GM19351 (cell line): ENCODE measurements around the gene ZNF814.
"Not testable (repeated sequence)": the region's sequence is repeated elsewhere in the genome, so short reads cannot be mapped to it uniquely, and the experiment has no call there.

Experiments
- ATAC-seq: cut with Tn5 transposase; IDR thresholded peaks from one replicate; pipeline ENCODE4 v1.9.1; 2021; ENCODE audit warnings: mild to moderate bottlenecking, moderate library complexity; ENCODE audit not compliant: unreplicated experiment

The ZNF814 gene

GRCh38 chr19:57867868-57868492 lies 20.9 kb downstream of the ZNF814 start:
- ATAC-seq, result no peak

GRCh38 chr19:57862351-57862750 lies 26.5 kb downstream of the ZNF814 start:
- not testable (repeated sequence) for ATAC-seq

- not testable (repeated sequence) for ATAC-seq
These were observed 34.7 kb downstream of the ZNF814 start for GRCh38 chr19:57854117-57854516.

GRCh38 chr19:57851812-57852603 lies 36.8 kb downstream of the ZNF814 start:
- ATAC-seq, result not testable (repeated sequence)

- no peak for ATAC-seq
These were observed 38.3 kb downstream of the ZNF814 start for GRCh38 chr19:57850553-57851017.

- peak; percentile 95 for ATAC-seq
These were observed 39.0 kb downstream of the ZNF814 start, which contains the start of gene ZNF587 for GRCh38 chr19:57849666-57850473. Gene ZNF587 (plus strand): TSS chr19:57849859. CDS start chr19:57850039, 180 bp downstream.

- peak; percentile 21 for ATAC-seq
These were observed 39.6 kb downstream of the ZNF814 start for GRCh38 chr19:57849162-57849665.

GRCh38 chr19:57847164-57847563 lies 41.7 kb downstream of the ZNF814 start:
- not testable (repeated sequence) for ATAC-seq

GRCh38 chr19:57841122-57841763 lies 47.6 kb downstream of the ZNF814 start:
- no peak for ATAC-seq

- not testable (repeated sequence) for ATAC-seq
These were observed 50.1 kb downstream of the ZNF814 start for GRCh38 chr19:57838622-57839191.

- not testable (repeated sequence) for ATAC-seq
These were observed 51.8 kb downstream of the ZNF814 start for GRCh38 chr19:57836991-57837390.

- ATAC-seq, result no peak
These were observed 58.7 kb downstream of the ZNF814 start, which contains the start of gene ZNF587B for GRCh38 chr19:57830071-57830602. Gene ZNF587B (plus strand): TSS chr19:57830299. CDS start chr19:57830529, 230 bp downstream.

GRCh38 chr19:57829316-57829715 lies 59.5 kb downstream of the ZNF814 start:
- no peak for ATAC-seq

GRCh38 chr19:57825511-57825910 lies 63.3 kb downstream of the ZNF814 start:
- no peak for ATAC-seq

- ATAC-seq, result not testable (repeated sequence)
These were observed 65.2 kb downstream of the ZNF814 start for GRCh38 chr19:57823608-57824007.

GRCh38 chr19:57823155-57823554 lies 65.7 kb downstream of the ZNF814 start:
- ATAC-seq, result not testable (repeated sequence)

- ATAC-seq, result not testable (repeated sequence)
These were observed 67.3 kb downstream of the ZNF814 start for GRCh38 chr19:57821501-57821900.

GRCh38 chr19:57821095-57821494 lies 67.7 kb downstream of the ZNF814 start:
- ATAC-seq, result not testable (repeated sequence)

- no peak for ATAC-seq
These were observed 68.2 kb downstream of the ZNF814 start for GRCh38 chr19:57820599-57820998.
